H1 (cell line): Measurements from ENCODE around the gene PRUNE1. TPM values are rescaled to one million over a fixed set of nuclear protein-coding genes. Genes with fewer than 3 reads are reported as not detected.

Experiments
- CTCF ChIA-PET: fragments of 300-600 bp; sonication (Branson Sonifier 250); formaldehyde crosslinking; loops from one replicate; lab custom pipeline; 2021; ENCODE audit not compliant: partially characterized antibody; lab: Charles Lee
- POLR2A ChIA-PET: fragments of 300-600 bp; sonication (Branson Sonifier 250); formaldehyde crosslinking; loops from one replicate; lab custom pipeline; 2021; ENCODE audit warnings: inconsistent platforms; ENCODE audit not compliant: partially characterized antibody; lab: Charles Lee
- DNase-seq, 2 experiments: peaks; one replicate each; pipeline versions ENCODE4 v3.0.0 to v3.0.0-alpha.2; 2010 to 2022; ENCODE audit warnings: low spot score in 2 of 2, low read depth in 1 of 2, mixed read lengths in 1 of 2
- FAIRE-seq: peaks from 2 replicates; lab custom pipeline; 2011; peaks lifted over from hg19 to GRCh38; lab: Jason Lieb, UNC
- H2AFZ ChIP-seq: 2 replicates; pipeline ENCODE4 v1.8.1; 2012; ENCODE audit warnings: low read length, inconsistent platforms
- H2AK5ac ChIP-seq: 2 replicates; pipeline ENCODE4 v1.6.1; 2013; ENCODE audit warnings: low read depth, low read length
- H2BK120ac ChIP-seq: replicated peaks from 2 replicates; pipeline ENCODE3; 2013; ENCODE audit warnings: low read depth, low read length, inconsistent platforms
- H2BK12ac ChIP-seq: 2 replicates; pipeline ENCODE4 v1.6.1; 2013; ENCODE audit warnings: low read depth, low read length
- H2BK15ac ChIP-seq: 2 replicates; pipeline ENCODE4 v1.6.1; 2013; ENCODE audit warnings: low read length
- H2BK20ac ChIP-seq: 2 replicates; pipeline ENCODE4 v1.6.1; 2013; ENCODE audit warnings: low read length
- H2BK5ac ChIP-seq: 2 replicates; pipeline ENCODE4 v1.6.1; 2013; ENCODE audit warnings: low read depth, low read length
- H3K14ac ChIP-seq: 2 replicates; pipeline ENCODE4 v1.6.1; 2013; ENCODE audit warnings: inconsistent platforms; ENCODE audit not compliant: insufficient read length
- H3K18ac ChIP-seq: 2 replicates; pipeline ENCODE4 v1.6.1; 2013; ENCODE audit warnings: low read length; ENCODE audit errors: extremely low read depth
- H3K23ac ChIP-seq: 2 replicates; pipeline ENCODE4 v1.6.1; 2013; ENCODE audit warnings: inconsistent platforms; ENCODE audit not compliant: insufficient read length
- H3K23me2 ChIP-seq: 2 replicates; pipeline ENCODE4 v1.6.1; 2013; ENCODE audit warnings: low read depth, low read length
- H3K27ac ChIP-seq: 2 replicates; pipeline ENCODE4 v1.6.1; 2011; ENCODE audit warnings: low read depth, low read length, inconsistent platforms
- H3K27me3 ChIP-seq, 4 experiments: replicated peaks in 1 of 4; 1 replicate in 1 of 4; 2 replicates in 3 of 4; pipeline versions ENCODE4 v1.6.1 to v1.8.1; 2011 to 2013; ENCODE audit warnings: low read length in 3 of 4, mild to moderate bottlenecking in 3 of 4, inconsistent platforms in 2 of 4, mixed read lengths in 2 of 4, moderate library complexity in 1 of 4; ENCODE audit not compliant: control insufficient read depth in 3 of 4, insufficient read depth in 3 of 4; ENCODE audit errors: extremely low read depth in 1 of 4
- H3K36me3 ChIP-seq, 4 experiments: 2 replicates each; pipeline versions ENCODE4 v1.6.1 to v1.8.1; 2011 to 2013; ENCODE audit warnings: mild to moderate bottlenecking in 4 of 4, low read length in 3 of 4, moderate library complexity in 2 of 4, control low read depth in 1 of 4, inconsistent platforms in 1 of 4; ENCODE audit not compliant: insufficient read depth in 4 of 4, control insufficient read depth in 2 of 4
- H3K4ac ChIP-seq: replicated peaks from 2 replicates; pipeline ENCODE3; 2013; ENCODE audit warnings: low read length, low read depth, mixed read lengths, inconsistent platforms; ENCODE audit not compliant: insufficient read length
- H3K4me1 ChIP-seq, 4 experiments: replicated peaks in 1 of 4; 1 replicate in 1 of 4; 2 replicates in 3 of 4; pipeline versions ENCODE4 v1.6.1 to v1.8.1; 2011 to 2013; ENCODE audit warnings: low read length in 3 of 4, inconsistent platforms in 2 of 4, mixed read lengths in 1 of 4; ENCODE audit not compliant: insufficient read depth in 4 of 4, control insufficient read depth in 3 of 4
- H3K4me2 ChIP-seq, 2 experiments: 2 replicates each; pipeline versions ENCODE4 v1.6.1 to v1.8.1; 2011 to 2013; ENCODE audit warnings: low read depth in 2 of 2, low read length in 2 of 2, control low read depth in 1 of 2, inconsistent platforms in 1 of 2, mild to moderate bottlenecking in 1 of 2; ENCODE audit not compliant: insufficient read depth in 1 of 2
- H3K4me3 ChIP-seq, 4 experiments: fragments of 200-600, 300-600 bp in 1 of 4; sonication (generic), shearing (Covaris generic), sonication (Bioruptor Twin) in 1 of 4; 2 replicates each; pipeline versions ENCODE4 v1.5.1 to v1.8.1; 2011 to 2016; ENCODE audit warnings: low read length in 4 of 4, low read depth in 3 of 4, control low read depth in 2 of 4, inconsistent platforms in 2 of 4, mild to moderate bottlenecking in 2 of 4, mixed read lengths in 1 of 4, moderate library complexity in 1 of 4; ENCODE audit not compliant: insufficient read depth in 2 of 4; ENCODE audit errors: extremely low read depth in 1 of 4
- H3K56ac ChIP-seq: replicated peaks from 2 replicates; pipeline ENCODE3; 2013; ENCODE audit warnings: low read depth, mild to moderate bottlenecking, mixed read lengths, low read length, inconsistent platforms; ENCODE audit not compliant: insufficient read length
- H3K79me1 ChIP-seq: 2 replicates; pipeline ENCODE4 v1.6.1; 2013; ENCODE audit warnings: low read depth, low read length, control low read depth
- H3K79me2 ChIP-seq, 2 experiments: 2 replicates each; pipeline versions ENCODE4 v1.6.1 to v1.8.1; 2012 to 2013; ENCODE audit warnings: low read length in 2 of 2, mild to moderate bottlenecking in 2 of 2, inconsistent platforms in 1 of 2; ENCODE audit not compliant: insufficient read depth in 2 of 2, control insufficient read depth in 1 of 2
- H3K9ac ChIP-seq, 4 experiments: replicated peaks in 1 of 4; 1 replicate in 1 of 4; 2 replicates in 3 of 4; pipeline versions ENCODE4 v1.6.1 to v1.8.1; 2011 to 2013; ENCODE audit warnings: low read depth in 3 of 4, low read length in 3 of 4, control low read depth in 2 of 4, mild to moderate bottlenecking in 2 of 4, moderate library complexity in 2 of 4, inconsistent platforms in 1 of 4; ENCODE audit errors: extremely low read depth in 1 of 4
- H3K9me3 ChIP-seq, 2 experiments: 2 replicates each; pipeline versions ENCODE4 v1.6.1 to v1.8.1; 2012 to 2013; ENCODE audit warnings: mild to moderate bottlenecking in 2 of 2, moderate library complexity in 2 of 2, control low read depth in 1 of 2, inconsistent platforms in 1 of 2, low read depth in 1 of 2, low read length in 1 of 2, mixed read lengths in 1 of 2; ENCODE audit not compliant: insufficient read depth in 2 of 2
- H4K20me1 ChIP-seq, 2 experiments: replicated peaks in 1 of 2; 2 replicates each; pipeline versions ENCODE3 to v1.8.1; 2011 to 2013; ENCODE audit warnings: inconsistent platforms in 2 of 2, low read length in 2 of 2, mild to moderate bottlenecking in 1 of 2; ENCODE audit not compliant: insufficient read depth in 2 of 2, control insufficient read depth in 1 of 2
- H4K5ac ChIP-seq: 2 replicates; pipeline ENCODE4 v1.6.1; 2013; ENCODE audit warnings: low read length, low read depth, mixed read lengths, inconsistent platforms; ENCODE audit not compliant: insufficient read length
- H4K8ac ChIP-seq: 2 replicates; pipeline ENCODE4 v1.8.0; 2013; ENCODE audit warnings: mild to moderate bottlenecking, moderate library complexity, low read length, inconsistent platforms; ENCODE audit not compliant: insufficient read depth; ENCODE audit errors: extremely low read depth
- H4K91ac ChIP-seq: replicated peaks from 2 replicates; pipeline ENCODE3; 2013; ENCODE audit warnings: low read length, mixed read lengths, inconsistent platforms; ENCODE audit not compliant: insufficient read length
- CHD1 ChIP-seq: IDR thresholded peaks from 2 replicates; pipeline ENCODE4 v1.6.1; 2012; ENCODE audit warnings: low read depth, low read length, improper control_type of control experiment
- CTBP2 ChIP-seq: IDR thresholded peaks from 2 replicates; pipeline ENCODE4 v1.7.0; 2011; ENCODE audit warnings: borderline replicate concordance, mild to moderate bottlenecking, moderate library complexity, mixed read lengths, low read length; ENCODE audit not compliant: insufficient read depth, insufficient read length
- MAX ChIP-seq: IDR thresholded peaks from 2 replicates; pipeline ENCODE4 v1.6.1; 2012; ENCODE audit warnings: inconsistent platforms
- RAD21 ChIP-seq, 2 experiments: IDR thresholded peaks in 1 of 2; conservative IDR thresholded peaks in 1 of 2; 2 replicates each; pipeline ENCODE4 v1.6.1; 2011; ENCODE audit warnings: low read depth in 2 of 2, low read length in 2 of 2, improper control_type of control experiment in 1 of 2, inconsistent platforms in 1 of 2, mild to moderate bottlenecking in 1 of 2, moderate library complexity in 1 of 2
- TAF1 ChIP-seq: IDR thresholded peaks from 2 replicates; pipeline ENCODE4 v1.6.1; 2011; ENCODE audit warnings: mild to moderate bottlenecking, low read depth, low read length
- TAF7 ChIP-seq: optimal IDR thresholded peaks from 2 replicates; pipeline ENCODE3; 2011; ENCODE audit warnings: low read depth, mild to moderate bottlenecking, inconsistent platforms, low read length, moderate library complexity, borderline replicate concordance
- WGBS, 2 experiments: shearing (Covaris generic) in 1 of 2; methylation state at CpG; one replicate each; pipeline versions ENCODE4 v1.1.6 to v1.1.7; 2013 to 2015; ENCODE audit warnings: low lambda C conversion rate in 2 of 2, mixed read lengths in 2 of 2, inconsistent platforms in 1 of 2, low coverage in 1 of 2, missing lambda C conversion rate in 1 of 2; ENCODE audit not compliant: insufficient replicate concordance in 2 of 2, insufficient coverage in 1 of 2, insufficient read length in 1 of 2; ENCODE audit errors: extremely low coverage in 1 of 2, missing lambda C conversion rate in 1 of 2; 5-methylcytosine and 5-hydroxymethylcytosine counted together
- polyA plus RNA-seq, 7 experiments: library from polyadenylated mRNA; depleted of rRNA in 3 of 7; stranded (reverse) in 5 of 7; unstranded in 2 of 7; fragments of >200 nt in 5 of 7; fragments of 200-250 nt in 2 of 7; gene quantifications; 1 replicate in 5 of 7; 2 replicates in 1 of 7; 4 replicates in 1 of 7; pipeline versions ENCODE4 v1.2.1 to v1.2.3, GENCODE V29; 2011 to 2013; ENCODE audit warnings: missing spikeins in 2 of 7, mixed read lengths in 2 of 7
- total RNA-seq: library from RNA; stranded (reverse); fragmentation: NEBNext Ultra II Directional; extraction: Animal tissue kit (Norgen Biotek cat#: 25700); gene quantifications from 2 replicates; pipeline ENCODE4 v1.2.1, GENCODE V29; 2021

Gene PRUNE1
- total and polyA plus RNA-seq, 2 of the 8 experiments (the other 6 are each of a cell fraction or from before 2014, with no cell fraction given) = 32.8 to 54.2 TPM

- no peak overlapping the region for H4K8ac ChIP-seq
- H3K56ac ChIP-seq = no peak overlapping the region
- no peak overlapping the region for H3K4ac ChIP-seq
- no peak overlapping the region for H4K5ac ChIP-seq
- H3K9me3 ChIP-seq = no peaks in the 10 kb centered on the region
- H2BK120ac ChIP-seq = no peak overlapping the region
- no peak overlapping the region for H2AK5ac ChIP-seq
- no peak overlapping the region for H2BK5ac ChIP-seq
- no peak overlapping the region for H3K14ac ChIP-seq
- no peak overlapping the region for H3K9ac ChIP-seq
- H2BK12ac ChIP-seq = no peak overlapping the region
- no peak overlapping the region for H3K27ac ChIP-seq
- H3K79me2 ChIP-seq = peaks cover 0 to 27% of the 10 kb centered on the region in 2 experiments; a peak in 2 of 4 replicates
- H2AFZ ChIP-seq = no peak overlapping the region
- DNase-seq (no peak), FAIRE-seq (no peak)
- no peaks in the 10 kb centered on the region; the same call in 1 of the 2 replicates for H3K79me1 ChIP-seq
- peaks cover 0 to 3% of the 10 kb centered on the region in 2 experiments for H4K20me1 ChIP-seq
- H3K18ac ChIP-seq = no peak overlapping the region
- H3K23ac ChIP-seq = no peak overlapping the region
- no peak overlapping the region for H4K91ac ChIP-seq
- H3K23me2 ChIP-seq = peaks cover 5% of the 10 kb centered on the region; the same call in 1 of the 2 replicates
- WGBS, 2 experiments = 88% methylated on average over 5 of the region's 5 CpGs; no CpG with 5 or more reads in 1 of the 2 experiments
- ChIA-PET CTCF (no interaction called here), POLR2A (interaction anchor here (3.5 kb wide), 1 partner anchor 9 kb away, joined by 47 read pairs; the partner anchor contains the start of genes CDC42SE1 and MLLT11)
- TF ChIP-seq TAF7 (no peak), TAF1 (no peak), CTBP2 (no peak), CHD1 (no peak), MAX (no peak), RAD21 (IDR thresholded peaks at IDR 0.05 in 1 of 2, conservative IDR thresholded peaks at IDR 0.05 in 1 of 2; ENCODE audit: low read depth in 2 of 2, low read length in 2 of 2) (no peak)
- H2BK20ac ChIP-seq = no peak overlapping the region
- no peak overlapping the region for H2BK15ac ChIP-seq
- no peaks in the 10 kb centered on the region for H3K27me3 ChIP-seq
- H3K4me2 ChIP-seq = no peak overlapping the region; a peak in 1 of 4 replicates
- H3K4me3 ChIP-seq = no peak overlapping the region
- peaks cover 0 to 8% (median 0%) of the 10 kb centered on the region in 4 experiments; a peak in 6 of 8 replicates for H3K36me3 ChIP-seq
- H3K4me1 ChIP-seq = peaks cover 0 to 4% (median 2%) of the 10 kb centered on the region in 4 experiments; a peak in 2 of 7 replicates
These were observed 60.8 kb downstream of the PRUNE1 start for GRCh38 chr1:151069103-151069486.
